Muscle of arm (tissue), 12 donors: ENCODE measurements around the gene KCTD7. TPM values are rescaled to one million over a fixed set of nuclear protein-coding genes. Genes with fewer than 3 reads are reported as not detected.
A peak's percentile ranks its signal among the peaks of the same experiment; 100 is the strongest.
"Not testable (repeated sequence)": the region's sequence is repeated elsewhere in the genome, so short reads cannot be mapped to it uniquely, and the experiment has no call there.

Experiments used
- DNase-seq: peaks from one replicate; pipeline ENCODE4 v3.0.0-alpha.2; 2013
- polyA plus RNA-seq, 12 donors: library from polyadenylated mRNA; unstranded; fragments of 120-200 nt; gene quantifications; one replicate each; pipeline ENCODE4 v1.2.1, GENCODE V29; 2013; ENCODE audit not compliant: insufficient read length in 12 of 12

The KCTD7 gene
- polyA plus RNA-seq, 12 donors = 16.1 to 20.6 (median 18.3) TPM; not detected in 1

DNA sequence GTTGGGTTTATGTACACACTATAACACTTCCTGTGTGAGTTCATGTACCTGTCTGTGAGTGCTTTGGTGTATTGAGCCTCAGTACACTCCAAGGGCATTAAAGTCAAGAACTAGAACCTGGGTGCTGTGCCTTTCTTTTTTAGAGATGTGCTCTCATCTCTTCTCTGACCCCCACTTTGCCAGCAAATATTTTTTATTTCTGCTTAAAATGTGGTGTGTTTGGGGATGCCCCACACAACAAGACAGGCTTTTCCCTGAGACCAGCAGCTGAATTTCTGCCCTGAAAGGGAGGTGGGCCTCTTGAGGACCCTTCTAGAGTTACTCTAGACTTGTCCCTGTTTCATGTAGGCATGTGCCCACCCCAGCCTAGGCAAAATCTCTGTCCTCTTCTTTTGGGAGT lies 14.3 kb downstream of the KCTD7 start:
- DNase-seq = no peak

DNA sequence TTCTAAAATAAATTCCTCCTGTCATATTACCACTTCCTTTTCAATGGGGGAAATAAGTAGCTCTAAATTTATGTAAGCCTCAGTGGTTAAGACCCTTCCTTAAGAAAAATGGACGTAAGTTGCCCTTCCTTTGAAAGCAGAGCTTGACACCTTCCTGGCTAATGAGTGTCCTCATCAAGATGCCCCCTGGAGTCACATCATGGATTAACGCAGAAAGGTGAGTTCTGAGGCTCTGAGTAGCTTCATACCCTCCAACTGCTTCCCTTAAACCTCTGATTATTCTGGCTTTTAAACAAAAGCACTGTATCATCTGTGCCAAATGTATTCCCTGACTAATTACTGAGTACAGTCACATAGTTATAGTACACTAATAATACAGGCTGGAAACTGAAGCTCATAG lies 14.7 kb downstream of the KCTD7 start:
- DNase-seq = no peak

- not testable (repeated sequence) for DNase-seq
Observed at GRCh38 chr7:66651026-66651425, 22.3 kb downstream of the KCTD7 start.

GRCh38 chr7:66653719-66654274 lies 25.1 kb downstream of the KCTD7 start:
- not testable (repeated sequence) for DNase-seq

GRCh38 chr7:66654275-66655112 lies 25.8 kb downstream of the KCTD7 start:
- DNase-seq = peak; percentile 99

GRCh38 chr7:66655113-66655806 lies 26.6 kb downstream of the KCTD7 start:
- DNase-seq = not testable (repeated sequence)

GRCh38 chr7:66655826-66656485 lies 27.3 kb downstream of the KCTD7 start:
- not testable (repeated sequence) for DNase-seq

DNA sequence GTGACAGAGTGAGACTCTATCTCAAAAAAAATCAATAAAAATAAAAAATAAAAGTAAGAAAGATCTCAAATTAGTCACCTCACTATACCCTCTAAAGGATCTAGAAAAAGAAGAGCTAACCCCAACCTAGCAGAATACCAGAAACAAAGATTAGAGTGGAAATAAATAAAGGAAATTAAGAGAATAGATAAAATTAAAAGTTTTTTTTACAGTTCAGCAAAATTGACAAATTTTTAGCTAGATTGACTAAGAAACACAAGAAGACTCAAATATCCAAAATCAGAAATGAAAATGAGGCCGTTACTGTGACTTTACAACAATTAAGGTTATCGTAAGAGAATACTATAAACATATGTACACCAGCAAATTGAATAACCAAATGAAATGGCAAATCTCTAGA lies 29.1 kb downstream of the KCTD7 start:
- no peak for DNase-seq

GRCh38 chr7:66662646-66663264 lies 34.1 kb downstream of the KCTD7 start:
- no peak for DNase-seq

- no peak for DNase-seq
Observed at GRCh38 chr7:66664590-66665293, 36.1 kb downstream of the KCTD7 start.

- no peak for DNase-seq
Observed at GRCh38 chr7:66666313-66666952, 37.8 kb downstream of the KCTD7 start.

GRCh38 chr7:66667023-66667728 lies 38.5 kb downstream of the KCTD7 start:
- no peak for DNase-seq

GRCh38 chr7:66668112-66668511 lies 39.4 kb downstream of the KCTD7 start:
- DNase-seq = no peak

DNA sequence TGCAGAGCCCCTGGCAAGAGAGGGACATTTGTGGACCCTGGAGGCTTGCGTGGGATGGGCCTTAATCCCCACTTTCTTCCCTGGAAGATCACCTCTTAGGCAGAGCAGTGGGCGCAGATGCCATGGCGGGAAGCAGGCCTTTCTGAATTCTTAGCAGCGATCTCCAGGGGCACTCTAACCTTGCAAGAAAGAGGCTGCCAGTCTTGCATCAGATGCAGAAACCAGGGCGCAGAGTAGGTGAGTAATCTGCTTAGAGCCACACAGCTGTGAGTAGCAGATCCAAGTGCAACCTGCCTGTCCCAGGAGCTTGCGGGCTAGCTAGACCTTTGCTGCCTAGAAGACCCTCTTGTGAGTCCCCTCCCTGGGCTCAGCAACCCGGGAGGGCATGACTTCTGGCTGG lies 40.0 kb downstream of the KCTD7 start:
- no peak for DNase-seq

DNA sequence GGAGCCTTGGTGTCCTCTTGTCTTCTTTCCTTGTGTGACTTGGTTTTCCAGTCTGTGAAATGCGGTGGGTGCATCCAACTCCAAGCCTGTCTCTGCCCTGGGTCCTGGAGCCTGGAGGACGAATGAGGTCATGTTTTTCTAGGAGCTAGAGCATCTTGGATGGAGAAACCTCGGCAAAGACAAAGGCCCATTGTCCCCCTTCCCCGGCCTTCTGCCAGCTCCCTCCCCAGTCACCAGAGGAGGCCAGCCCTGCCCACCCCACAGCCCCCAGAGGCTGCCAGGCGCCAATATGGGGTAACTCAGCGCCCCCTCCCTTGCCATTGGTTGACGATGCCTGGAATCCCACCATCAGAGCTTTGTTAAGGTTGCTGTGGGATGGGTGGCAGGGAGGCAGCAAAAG lies 40.4 kb downstream of the KCTD7 start:
- DNase-seq = no peak

DNA sequence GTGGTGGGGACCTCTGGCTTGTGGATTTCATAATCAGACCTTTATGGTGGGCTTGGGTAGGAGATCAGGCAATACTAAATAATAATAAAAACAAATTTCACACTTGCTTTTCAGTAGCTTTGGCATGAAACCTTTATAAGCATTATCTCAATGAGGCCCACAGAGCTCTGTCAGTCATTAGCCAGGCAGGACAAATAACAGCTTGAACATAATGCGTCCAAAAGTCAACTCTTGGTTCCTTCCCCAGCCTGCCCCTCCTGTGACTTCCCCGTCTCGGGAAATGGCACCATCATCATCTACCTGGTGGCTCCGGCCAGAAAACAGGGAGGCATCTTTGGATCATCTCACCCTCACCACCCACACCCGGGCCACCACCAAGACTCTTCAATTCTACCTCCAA lies 40.8 kb downstream of the KCTD7 start:
- DNase-seq = no peak

GRCh38 chr7:66671034-66671433 lies 42.4 kb downstream of the KCTD7 start:
- no peak for DNase-seq

- not testable (repeated sequence) for DNase-seq
Observed at GRCh38 chr7:66671486-66671885, 42.8 kb downstream of the KCTD7 start.

DNA sequence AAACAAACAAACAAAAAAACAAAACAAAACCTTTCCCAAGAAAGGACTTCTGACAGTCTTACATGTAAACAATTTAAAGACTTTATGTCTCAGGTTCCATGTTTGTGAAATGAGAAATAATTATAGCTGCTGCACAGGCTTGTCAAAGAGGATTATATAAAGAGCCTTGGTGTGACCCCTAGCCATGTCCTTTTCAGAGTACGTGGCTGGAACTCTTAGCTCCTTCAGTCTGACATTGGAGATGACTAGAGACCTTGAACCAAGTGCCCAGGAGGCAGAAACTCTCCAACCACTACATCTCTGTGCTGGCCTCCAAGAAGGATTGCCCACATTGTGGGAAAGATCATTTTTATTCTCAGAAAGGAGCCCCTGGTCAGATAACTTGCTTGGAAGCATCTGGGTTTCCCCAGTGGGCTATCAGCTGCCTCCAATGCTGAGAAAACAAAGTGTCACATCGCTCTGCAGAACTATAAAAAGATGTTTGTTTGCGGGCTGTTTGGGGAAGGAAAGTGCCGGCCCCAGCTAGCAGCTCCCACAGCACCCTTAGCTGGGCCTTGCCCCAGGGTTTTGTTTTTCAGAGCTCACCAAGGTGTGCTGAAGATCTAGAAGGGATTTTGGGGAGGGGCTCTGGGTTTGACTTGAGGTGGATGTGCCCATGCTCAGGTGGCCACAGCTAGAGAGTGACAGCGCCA lies 43.9 kb downstream of the KCTD7 start:
- not testable (repeated sequence) for DNase-seq
